GM04503 (cell line): Measurements from ENCODE around the gene GSTO1.

Experiments used
- DNase-seq: peaks from one replicate; pipeline ENCODE4 v3.0.0-alpha.2; 2012; ENCODE audit warnings: low read depth

The GSTO1 gene

DNA sequence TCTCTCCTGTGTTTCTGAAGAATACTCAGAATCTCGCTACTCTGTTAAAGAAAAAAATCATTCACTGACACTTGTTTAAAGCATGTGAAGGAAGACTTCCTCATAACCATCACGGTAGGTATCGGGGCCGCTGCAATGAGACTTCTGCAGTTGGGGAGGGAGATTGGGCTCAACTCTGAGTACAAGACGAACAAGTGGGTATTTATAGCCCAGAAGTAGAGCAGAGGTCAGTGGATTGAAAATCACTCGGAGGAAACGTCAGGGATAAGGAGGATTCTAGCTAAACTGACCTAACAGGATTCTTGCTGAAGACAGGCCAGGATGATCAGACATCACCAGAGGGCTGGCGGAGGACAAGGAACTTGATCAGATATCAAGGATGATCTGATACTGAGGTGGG, 50.2 kb downstream of the GSTO1 start:
- DNase-seq = no peak

DNA sequence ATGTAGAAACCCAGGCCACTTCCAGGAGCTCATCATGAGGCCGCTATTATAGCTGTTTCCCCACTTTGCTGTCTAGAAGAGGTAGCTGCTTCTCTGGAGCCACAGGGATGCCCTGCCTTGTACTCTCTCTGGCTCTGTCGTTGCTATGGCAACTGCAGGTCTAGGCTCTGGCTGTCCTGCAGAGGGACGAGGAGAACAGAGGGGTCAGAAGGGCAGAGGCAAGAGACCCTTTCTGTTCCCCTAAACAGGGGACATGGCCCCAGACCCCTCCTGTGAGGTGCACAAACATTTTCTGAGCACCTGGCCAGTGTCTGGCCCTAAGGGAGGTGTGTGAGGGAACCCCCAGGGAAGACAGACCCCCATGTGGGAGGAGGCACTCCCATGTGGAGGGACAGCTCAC, 52.2 kb downstream of the GSTO1 start:
- no peak for DNase-seq

DNA sequence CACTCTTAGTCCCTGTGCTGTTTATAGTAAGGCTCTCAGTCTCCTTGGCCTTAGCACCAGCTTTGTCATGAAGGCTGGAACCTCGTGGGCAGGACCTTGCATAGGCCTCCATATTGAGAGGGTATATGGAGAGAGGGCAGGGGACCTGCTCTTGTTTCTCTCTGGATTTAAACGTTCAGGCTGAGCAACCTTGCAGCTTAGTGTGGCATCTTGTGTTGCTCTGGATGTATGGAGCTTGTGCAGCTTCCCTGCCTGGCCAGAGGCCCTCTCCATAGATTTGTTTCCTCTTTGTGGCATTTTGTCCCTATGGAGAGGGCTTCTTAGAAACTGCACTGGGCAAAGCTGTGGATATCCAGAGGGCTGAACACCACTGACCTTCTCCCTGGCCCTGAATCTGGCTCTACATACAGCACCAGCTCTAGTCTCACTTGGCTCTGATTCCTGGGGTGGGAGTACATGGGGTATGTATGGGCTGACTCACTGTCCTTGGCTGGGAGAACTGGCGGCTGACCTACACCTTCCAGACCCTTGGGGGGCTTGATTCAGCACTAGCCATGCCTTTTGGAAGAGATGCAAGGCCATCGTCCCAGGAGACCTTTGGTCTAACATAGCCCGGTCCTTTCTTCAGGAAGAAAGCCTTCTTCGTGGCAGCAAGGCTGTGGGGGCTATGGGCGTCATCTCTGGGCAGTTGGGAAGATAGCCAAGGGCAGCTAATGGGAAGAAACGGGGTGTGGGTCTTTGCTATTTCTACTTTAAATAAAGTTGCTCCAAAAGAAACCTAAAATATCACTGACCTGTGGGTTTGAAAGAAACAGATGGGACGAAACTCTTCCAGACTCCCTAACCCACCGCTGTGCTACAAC, 53.1 kb downstream of the GSTO1 start:
- DNase-seq = no peak

DNA sequence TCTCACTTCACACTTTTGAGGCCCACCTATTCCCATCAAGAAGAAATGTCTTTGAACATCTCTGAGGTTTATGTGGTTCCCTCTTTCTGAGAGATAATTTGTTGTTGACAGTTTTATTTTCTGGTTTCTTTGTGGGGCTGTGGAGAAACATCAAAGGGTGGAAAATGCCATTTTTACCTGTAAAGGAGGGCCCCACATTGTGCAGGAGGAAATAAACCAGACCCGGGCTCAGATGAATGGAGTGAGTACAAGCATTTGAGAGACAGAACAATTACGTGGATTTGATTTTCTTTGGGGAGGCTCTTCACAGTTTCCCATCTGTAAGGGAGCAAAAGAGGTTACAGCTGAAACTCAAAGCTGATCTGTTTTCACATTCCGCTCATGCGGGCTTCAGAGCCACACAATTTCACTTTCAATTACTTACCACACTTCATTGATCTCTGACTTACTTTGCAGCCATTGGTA, 53.8 kb downstream of the GSTO1 start:
- no peak for DNase-seq

DNA sequence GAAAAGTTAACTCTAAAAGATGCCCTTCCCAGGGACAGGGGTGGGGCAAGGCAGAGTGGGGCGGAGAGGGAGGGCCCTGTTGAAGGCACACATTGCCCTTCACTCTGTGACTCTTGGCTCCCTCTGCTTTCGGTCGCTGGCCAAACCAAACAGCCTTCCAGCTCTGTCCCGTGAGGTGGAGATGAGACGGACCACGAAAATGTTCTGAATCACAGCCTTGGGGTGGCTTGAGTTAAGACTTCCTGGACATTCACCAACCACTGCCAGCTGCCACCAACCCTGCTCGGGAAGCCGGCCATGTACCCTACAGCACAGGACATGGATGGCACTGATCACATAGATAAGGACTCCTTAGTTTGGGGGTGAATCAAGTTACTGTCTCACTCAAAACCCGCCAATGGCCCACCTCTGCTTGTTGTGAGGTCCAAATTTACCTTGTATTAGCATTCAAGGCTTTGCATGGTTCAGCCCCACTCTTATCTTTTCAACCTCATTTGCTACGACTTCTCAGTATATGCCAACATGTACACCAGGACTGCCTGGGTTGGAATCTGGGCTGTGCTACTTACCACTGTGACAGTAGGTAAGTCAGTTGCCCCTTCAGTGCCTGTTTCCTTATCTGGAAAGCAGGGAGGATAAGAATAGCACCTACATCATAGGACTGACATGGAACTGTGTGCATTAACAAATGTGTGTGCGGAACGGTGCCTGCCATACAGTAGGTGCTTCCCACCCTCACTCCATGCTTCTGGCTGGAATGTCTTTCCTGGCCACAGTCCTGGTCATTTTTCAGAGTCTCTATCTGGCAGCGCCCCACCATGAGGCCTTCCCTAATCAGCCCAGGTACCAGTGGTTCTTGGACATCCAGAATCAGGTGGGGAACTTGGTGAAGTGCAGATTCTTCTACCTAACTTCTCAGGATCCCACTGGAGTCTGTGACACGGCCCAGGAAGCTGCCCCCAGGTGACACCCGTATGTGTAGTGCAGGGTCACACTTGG, 55.6 kb downstream of the GSTO1 start:
- DNase-seq = peak; percentile 82

DNA sequence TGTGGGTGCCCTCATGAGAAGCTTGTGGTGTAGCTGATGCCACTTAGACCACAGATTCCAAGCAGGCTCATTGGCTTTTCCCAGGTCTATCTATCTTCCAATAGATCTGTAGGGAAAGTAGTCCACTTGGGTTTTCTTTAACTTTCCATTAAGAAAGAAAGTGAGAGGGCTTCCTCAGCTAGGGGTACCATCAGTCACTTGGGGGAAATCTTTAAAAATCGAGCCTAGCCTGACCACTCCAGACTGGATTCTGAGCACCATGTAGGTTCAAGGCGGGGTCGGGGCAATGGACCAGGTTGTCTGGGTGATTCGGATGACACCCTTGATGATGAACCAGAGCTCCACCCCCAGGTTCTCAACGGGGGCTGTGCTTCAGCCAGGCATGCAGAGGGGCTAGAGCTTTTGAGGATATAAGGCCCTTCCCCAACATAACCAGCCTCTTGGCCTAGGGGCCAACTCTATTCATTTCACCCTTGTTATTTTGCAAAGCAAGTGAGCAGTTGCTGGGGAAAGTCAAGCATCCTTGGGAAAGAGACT, 56.6 kb downstream of the GSTO1 start:
- DNase-seq = no peak

DNA sequence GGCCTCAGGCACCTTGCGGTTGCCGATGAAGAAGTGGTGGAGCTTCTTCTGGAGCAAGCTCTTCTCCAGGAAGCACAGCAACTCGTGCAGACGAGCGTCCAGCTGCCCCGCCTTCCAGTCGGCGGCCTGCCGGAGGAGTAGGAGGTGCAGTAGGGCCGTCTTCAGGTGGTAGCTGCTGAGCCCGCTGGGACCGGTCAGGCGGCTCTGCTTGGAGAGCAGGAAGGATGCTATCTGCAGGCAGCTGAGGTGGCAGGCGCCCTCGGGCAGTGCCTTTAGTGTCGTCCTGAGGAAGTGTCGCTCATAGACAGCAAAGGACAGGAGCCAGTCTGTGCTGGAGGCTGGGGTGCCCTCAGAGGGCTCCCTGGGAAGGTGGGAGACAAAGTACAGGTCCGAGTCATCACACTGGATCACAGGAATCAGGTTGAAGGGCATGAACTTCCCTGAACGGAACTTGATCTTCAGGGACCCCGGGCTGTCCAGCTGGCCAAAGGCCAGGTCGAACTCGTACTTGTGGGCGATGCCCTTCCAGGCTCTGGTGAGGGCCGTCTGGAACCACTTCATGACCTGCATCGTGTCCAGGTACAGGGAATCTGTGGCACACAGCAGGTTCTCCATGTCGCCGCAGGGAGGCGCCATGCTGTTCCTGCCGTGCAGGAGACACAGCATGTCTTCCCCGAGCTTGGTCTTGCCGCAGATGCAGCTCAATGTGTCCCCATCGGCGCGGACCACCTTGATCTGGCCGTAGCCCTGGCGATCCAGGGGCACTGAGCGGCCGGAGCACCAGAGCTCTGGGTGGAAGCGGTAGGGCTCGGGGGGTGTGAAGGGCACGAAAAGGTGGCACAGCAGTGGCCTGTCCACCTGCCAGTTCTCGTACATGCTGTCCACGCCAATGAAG, 60.1 kb downstream of the GSTO1 start:
- DNase-seq = no peak

DNA sequence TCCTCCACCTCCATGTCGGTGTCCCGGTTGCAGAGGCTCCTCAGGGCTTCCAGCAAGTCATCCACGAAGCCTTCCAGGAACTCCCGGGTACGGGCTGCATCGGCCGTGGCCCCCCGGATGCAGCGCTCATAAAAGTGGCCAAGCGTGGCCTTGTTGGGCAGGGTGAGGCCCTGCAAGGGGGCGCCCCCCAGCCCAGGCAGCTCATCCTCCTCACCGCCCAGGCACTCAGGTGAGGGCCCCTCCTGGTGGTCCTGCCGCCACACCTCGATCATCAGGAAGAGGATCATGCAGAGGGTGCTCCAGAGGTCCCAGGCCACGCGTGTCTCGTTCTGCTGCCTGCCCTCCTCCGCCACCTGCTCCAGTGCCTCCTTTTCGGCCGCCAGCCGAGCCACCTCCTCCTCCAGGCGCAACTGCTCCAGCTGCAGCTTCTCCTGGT, 60.8 kb downstream of the GSTO1 start:
- DNase-seq = no peak

DNA sequence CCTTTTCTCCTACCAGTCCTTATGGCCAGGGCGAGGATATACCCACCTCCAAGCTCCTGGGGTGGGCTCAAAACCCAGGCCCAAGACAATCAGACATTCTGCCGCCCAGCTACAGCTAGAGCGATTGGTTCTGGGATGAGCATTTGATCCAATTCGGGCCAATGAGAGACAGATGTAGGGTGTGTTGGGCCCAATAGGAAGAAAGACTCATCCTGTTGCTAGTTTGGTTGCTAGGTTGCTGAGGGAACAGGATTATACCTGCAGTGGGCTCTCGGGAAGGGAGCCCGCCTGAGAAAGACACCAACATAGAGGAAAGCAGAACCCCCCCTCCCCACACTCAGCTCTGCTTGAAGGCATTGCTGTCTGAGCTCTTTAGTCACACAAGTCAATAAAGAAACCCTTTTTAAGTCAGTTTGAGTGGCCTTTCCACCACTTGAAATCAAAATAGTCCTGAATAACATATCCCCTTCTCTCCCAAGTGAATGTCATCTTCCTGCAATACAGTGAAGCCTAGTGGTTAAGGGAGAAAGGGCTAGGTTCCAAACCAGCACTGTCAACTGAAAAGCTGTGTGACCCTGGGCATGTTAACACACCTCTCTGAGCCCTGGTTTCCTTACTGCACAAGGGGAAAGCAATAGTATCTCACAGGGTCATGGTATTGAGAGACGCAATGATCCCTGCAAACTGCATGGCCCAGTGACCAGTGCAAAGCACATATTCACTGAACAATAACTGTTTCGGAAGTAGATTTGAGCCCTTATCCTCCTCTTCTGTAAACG, 61.8 kb downstream of the GSTO1 start:
- no peak for DNase-seq
